Calu3 (cell line): ENCODE measurements around the gene ENPEP. TPM values are rescaled to one million over a fixed set of nuclear protein-coding genes. Genes with fewer than 3 reads are reported as not detected.

Source experiments
- BruUV-seq: library from RNA; stranded (reverse); fragments of 400-500 nt; replicated peaks from 2 replicates; lab custom pipeline; 2021; lab: Mats Ljungman, UMichigan
- CTCF ChIA-PET: fragments of 300-600 bp; sonication (Branson Sonifier 250); formaldehyde crosslinking; loops from one replicate; lab custom pipeline; 2022; ENCODE audit warnings: antibody characterized with exemption; lab: Charles Lee
- DNase-seq: peaks from one replicate; pipeline ENCODE4 v3.0.0; 2022
- H3K27ac Mint-ChIP-seq: one replicate; pipeline ENCODE4 v1.8.0; 2022; ENCODE audit warnings: mixed read lengths; ENCODE audit not compliant: unreplicated experiment
- H3K27me3 Mint-ChIP-seq: one replicate; pipeline ENCODE4 v1.8.0; 2022; ENCODE audit warnings: mixed read lengths; ENCODE audit not compliant: unreplicated experiment
- H3K36me3 Mint-ChIP-seq: one replicate; pipeline ENCODE4 v1.8.0; 2022; ENCODE audit warnings: mild to moderate bottlenecking, moderate library complexity, mixed read lengths; ENCODE audit not compliant: insufficient read depth, unreplicated experiment
- H3K4me1 Mint-ChIP-seq: one replicate; pipeline ENCODE4 v1.8.0; 2022; ENCODE audit warnings: mild to moderate bottlenecking, low read depth, mixed read lengths; ENCODE audit not compliant: unreplicated experiment
- H3K4me3 Mint-ChIP-seq: one replicate; pipeline ENCODE4 v1.8.0; 2022; ENCODE audit warnings: mild to moderate bottlenecking, low read depth, moderate library complexity, mixed read lengths; ENCODE audit not compliant: unreplicated experiment
- H3K9me3 Mint-ChIP-seq: one replicate; pipeline ENCODE4 v1.8.0; 2022; ENCODE audit warnings: low read depth, mixed read lengths; ENCODE audit not compliant: unreplicated experiment
- intact Hi-C: fragments of 100-400 bp; cut with micrococcal nuclease; formaldehyde crosslinking; loops from one replicate; pipeline ENCODE4 v1.10.0; 2022; ENCODE audit not compliant: unreplicated experiment
- total RNA-seq: library from RNA; stranded (reverse); gene quantifications from 2 replicates; pipeline ENCODE4 v1.2.3, GENCODE V29; 2022
- TF ChIP-seq, protein P1 (sequence below): fragments of 200-600 bp; IDR thresholded peaks from one replicate; pipeline ENCODE4 v1.8.0; 2022; ENCODE audit warnings: antibody characterized with exemption; ENCODE audit not compliant: unreplicated experiment

The ENPEP gene
- total RNA-seq, 1 experiment from 2014 or later, result not detected

DNA sequence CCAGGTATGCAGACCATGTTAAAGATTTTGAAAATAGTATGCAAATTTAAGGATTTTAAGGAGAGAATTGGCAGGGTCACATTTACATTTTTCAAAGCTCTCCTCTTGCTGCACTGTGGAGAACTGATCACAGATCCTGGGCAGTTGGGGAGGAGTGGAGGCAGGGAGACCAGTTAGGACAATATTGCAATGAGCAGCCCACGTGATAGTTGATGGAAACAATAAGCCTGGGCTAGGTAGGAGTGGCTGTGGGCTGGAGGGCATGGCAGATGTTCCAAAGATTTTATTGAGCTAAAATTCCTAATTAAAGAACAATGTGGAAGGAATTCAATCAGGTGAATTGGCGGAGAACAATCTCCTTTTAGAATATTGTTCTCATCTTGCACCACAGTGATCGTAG lies 50.6 kb downstream of the ENPEP start:
- TF ChIP-seq, protein P1, sequence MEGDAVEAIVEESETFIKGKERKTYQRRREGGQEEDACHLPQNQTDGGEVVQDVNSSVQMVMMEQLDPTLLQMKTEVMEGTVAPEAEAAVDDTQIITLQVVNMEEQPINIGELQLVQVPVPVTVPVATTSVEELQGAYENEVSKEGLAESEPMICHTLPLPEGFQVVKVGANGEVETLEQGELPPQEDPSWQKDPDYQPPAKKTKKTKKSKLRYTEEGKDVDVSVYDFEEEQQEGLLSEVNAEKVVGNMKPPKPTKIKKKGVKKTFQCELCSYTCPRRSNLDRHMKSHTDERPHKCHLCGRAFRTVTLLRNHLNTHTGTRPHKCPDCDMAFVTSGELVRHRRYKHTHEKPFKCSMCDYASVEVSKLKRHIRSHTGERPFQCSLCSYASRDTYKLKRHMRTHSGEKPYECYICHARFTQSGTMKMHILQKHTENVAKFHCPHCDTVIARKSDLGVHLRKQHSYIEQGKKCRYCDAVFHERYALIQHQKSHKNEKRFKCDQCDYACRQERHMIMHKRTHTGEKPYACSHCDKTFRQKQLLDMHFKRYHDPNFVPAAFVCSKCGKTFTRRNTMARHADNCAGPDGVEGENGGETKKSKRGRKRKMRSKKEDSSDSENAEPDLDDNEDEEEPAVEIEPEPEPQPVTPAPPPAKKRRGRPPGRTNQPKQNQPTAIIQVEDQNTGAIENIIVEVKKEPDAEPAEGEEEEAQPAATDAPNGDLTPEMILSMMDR, result no peak
- intact Hi-C loops, result no loop called here
- no peaks in the 10 kb centered on the region for H3K27me3 Mint-ChIP-seq
- no peaks in the 10 kb centered on the region for H3K9me3 Mint-ChIP-seq
- no peaks in the 10 kb centered on the region for H3K4me1 Mint-ChIP-seq
- BruUV-seq, result no TSS peak
- H3K4me3 Mint-ChIP-seq, result no peak overlapping the region
- no peak overlapping the region for H3K27ac Mint-ChIP-seq
- no peaks in the 10 kb centered on the region for H3K36me3 Mint-ChIP-seq
- CTCF ChIA-PET, result no interaction called here
- no peak for DNase-seq

DNA sequence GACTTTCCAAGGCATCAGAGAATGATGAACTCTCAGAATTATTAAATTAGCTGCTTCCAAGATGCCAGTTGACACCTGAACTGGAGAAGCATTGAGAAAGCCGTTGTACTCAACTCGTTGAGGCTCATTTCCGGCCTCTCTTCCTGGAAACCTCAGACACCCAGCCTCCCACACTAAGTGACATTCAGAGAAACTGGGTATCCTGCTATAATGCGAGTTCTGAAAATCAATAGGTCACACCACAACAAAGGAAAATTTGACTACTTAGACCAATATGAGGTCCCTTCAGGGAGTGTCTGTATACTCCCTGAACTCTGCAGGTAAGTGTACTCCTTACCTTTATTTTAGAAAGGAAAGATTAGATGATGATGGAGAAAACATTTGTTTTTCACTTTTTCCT lies 51.2 kb downstream of the ENPEP start:
- intact Hi-C loops, result no loop called here
- Mint-ChIP-seq H3K36me3 (no peaks in the 10 kb centered on the region), H3K4me1 (no peaks in the 10 kb centered on the region), H3K27ac (no peak overlapping the region), H3K9me3 (no peaks in the 10 kb centered on the region), H3K4me3 (no peak overlapping the region), H3K27me3 (no peaks in the 10 kb centered on the region)
- CTCF ChIA-PET, result no interaction called here
- no TSS peak for BruUV-seq
- TF ChIP-seq, protein P1, result no peak
- DNase-seq, result no peak

DNA sequence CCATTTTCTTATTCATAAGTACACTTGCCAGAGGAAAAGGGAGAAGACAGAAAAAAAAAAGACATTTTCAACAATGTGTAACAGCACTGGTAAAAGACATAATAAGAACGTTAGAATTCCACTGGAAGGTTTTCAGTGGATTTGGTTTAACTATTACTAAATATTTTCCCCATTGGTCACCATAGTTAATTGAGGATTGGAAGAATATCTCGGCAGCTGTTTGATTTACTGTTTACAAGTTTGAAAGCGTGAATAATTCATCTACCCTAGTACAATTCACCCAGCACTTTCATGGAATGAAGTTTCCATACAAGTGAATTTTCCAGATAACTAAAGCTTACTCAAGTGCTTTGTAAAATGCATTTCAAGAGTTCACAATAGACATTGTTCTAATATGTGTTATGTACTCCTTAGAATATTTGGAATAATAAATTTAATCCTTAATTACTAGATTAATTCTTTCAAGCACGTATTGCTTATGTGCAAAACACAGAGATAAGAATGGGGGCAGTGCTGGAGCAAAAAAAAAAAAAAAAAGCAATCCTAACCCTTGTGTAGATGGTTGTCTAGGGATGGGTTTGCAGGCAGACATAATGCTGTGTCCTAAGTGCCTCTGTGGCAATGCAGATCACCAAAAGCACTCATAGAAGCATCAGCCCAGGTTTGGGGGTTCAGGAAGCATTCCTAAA lies 57.1 kb downstream of the ENPEP start:
- peak overlapping the region; percentile 51 for H3K27ac Mint-ChIP-seq
- intact Hi-C loops, result no loop called here
- peak overlapping the region; percentile 8 for H3K4me3 Mint-ChIP-seq

DNA sequence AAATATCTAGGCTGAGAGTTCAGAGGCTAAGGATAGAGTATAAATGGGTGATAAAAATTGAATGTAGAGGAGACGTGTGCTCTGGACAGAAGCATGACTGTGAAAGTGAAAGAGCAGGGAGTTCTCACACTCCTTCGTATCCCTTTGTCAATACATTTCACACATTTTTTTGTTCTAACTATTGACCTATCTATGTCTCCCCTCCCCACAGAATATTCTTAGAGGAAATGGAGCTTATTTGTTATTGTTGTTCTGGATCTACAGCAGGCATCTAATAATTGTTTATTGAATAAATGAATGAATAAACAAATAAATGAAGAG lies 57.6 kb downstream of the ENPEP start:
- CTCF ChIA-PET, result interaction anchor here (1.0 to 1.3 kb wide), 3 partner anchors 17 to 53 kb away, joined by 3 to 6 read pairs (median 5); no protein-coding TSS in a partner anchor
- BruUV-seq, result no TSS peak

More for the DNA sequence above, 57.1 kb downstream of the ENPEP start:
- BruUV-seq, result no TSS peak
- CTCF ChIA-PET, result interaction anchor here (1.0 to 1.3 kb wide), 3 partner anchors 16 to 53 kb away, joined by 3 to 6 read pairs (median 5); no protein-coding TSS in a partner anchor
- Mint-ChIP-seq H3K27me3 (no peaks in the 10 kb centered on the region), H3K9me3 (no peaks in the 10 kb centered on the region), H3K4me1 (no peaks in the 10 kb centered on the region), H3K36me3 (peaks cover 6% of the 10 kb centered on the region)
- TF ChIP-seq, protein P1, result no peak
- no peak for DNase-seq

More for the DNA sequence above, 57.6 kb downstream of the ENPEP start:
- TF ChIP-seq, protein P1, result no peak
- Mint-ChIP-seq H3K27me3 (no peaks in the 10 kb centered on the region), H3K4me3 (peak overlapping the region; percentile 8), H3K27ac (peak overlapping the region; percentile 51), H3K4me1 (no peaks in the 10 kb centered on the region), H3K36me3 (peaks cover 6% of the 10 kb centered on the region), H3K9me3 (peaks cover 2% of the 10 kb centered on the region)
- no peak for DNase-seq
- intact Hi-C loops, result no loop called here
